Calu3 (cell line): ENCODE measurements around the gene SLC25A21. TPM values are rescaled to one million over a fixed set of nuclear protein-coding genes. Genes with fewer than 3 reads are reported as not detected.
A peak's percentile ranks its signal among the peaks of the same experiment; 100 is the strongest.

Experiments used
- BruUV-seq: library from RNA; stranded (reverse); fragments of 400-500 nt; replicated peaks from 2 replicates; lab custom pipeline; 2021; lab: Mats Ljungman, UMichigan
- CTCF ChIA-PET: fragments of 300-600 bp; sonication (Branson Sonifier 250); formaldehyde crosslinking; loops from one replicate; lab custom pipeline; 2022; ENCODE audit warnings: antibody characterized with exemption; lab: Charles Lee
- DNase-seq: peaks from one replicate; pipeline ENCODE4 v3.0.0; 2022
- H3K27ac Mint-ChIP-seq: one replicate; pipeline ENCODE4 v1.8.0; 2022; ENCODE audit warnings: mixed read lengths; ENCODE audit not compliant: unreplicated experiment
- H3K27me3 Mint-ChIP-seq: one replicate; pipeline ENCODE4 v1.8.0; 2022; ENCODE audit warnings: mixed read lengths; ENCODE audit not compliant: unreplicated experiment
- H3K36me3 Mint-ChIP-seq: one replicate; pipeline ENCODE4 v1.8.0; 2022; ENCODE audit warnings: mild to moderate bottlenecking, moderate library complexity, mixed read lengths; ENCODE audit not compliant: insufficient read depth, unreplicated experiment
- H3K4me1 Mint-ChIP-seq: one replicate; pipeline ENCODE4 v1.8.0; 2022; ENCODE audit warnings: mild to moderate bottlenecking, low read depth, mixed read lengths; ENCODE audit not compliant: unreplicated experiment
- H3K4me3 Mint-ChIP-seq: one replicate; pipeline ENCODE4 v1.8.0; 2022; ENCODE audit warnings: mild to moderate bottlenecking, low read depth, moderate library complexity, mixed read lengths; ENCODE audit not compliant: unreplicated experiment
- H3K9me3 Mint-ChIP-seq: one replicate; pipeline ENCODE4 v1.8.0; 2022; ENCODE audit warnings: low read depth, mixed read lengths; ENCODE audit not compliant: unreplicated experiment
- intact Hi-C: fragments of 100-400 bp; cut with micrococcal nuclease; formaldehyde crosslinking; loops from one replicate; pipeline ENCODE4 v1.10.0; 2022; ENCODE audit not compliant: unreplicated experiment
- total RNA-seq: library from RNA; stranded (reverse); gene quantifications from 2 replicates; pipeline ENCODE4 v1.2.3, GENCODE V29; 2022
- TF ChIP-seq, protein P1 (sequence below): fragments of 200-600 bp; IDR thresholded peaks from one replicate; pipeline ENCODE4 v1.8.0; 2022; ENCODE audit warnings: antibody characterized with exemption; ENCODE audit not compliant: unreplicated experiment

SLC25A21 gene
- total RNA-seq, 1 experiment from 2014 or later, result 1.4 TPM

DNA sequence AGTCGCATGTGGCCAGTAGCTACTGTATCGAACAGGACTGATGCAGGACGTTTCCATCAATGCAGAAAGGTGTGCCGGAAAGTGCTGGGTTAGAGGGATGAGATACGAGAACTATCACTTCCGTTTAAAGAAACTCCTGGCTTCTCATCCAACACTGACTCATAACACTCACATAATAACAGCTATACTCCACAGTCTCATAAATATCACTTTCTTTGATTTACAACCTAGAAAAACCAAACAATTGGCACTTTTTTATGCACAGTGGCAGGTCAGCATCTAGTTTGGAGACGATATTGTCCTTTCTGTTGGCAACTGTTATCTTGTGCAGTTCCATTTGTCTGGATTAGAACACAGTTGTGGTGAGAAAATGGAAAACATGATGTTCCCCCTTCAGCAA lies 43.4 kb downstream of the SLC25A21 start:
- H3K4me1 Mint-ChIP-seq, result peaks cover 9% of the 10 kb centered on the region
- H3K27me3 Mint-ChIP-seq, result no peaks in the 10 kb centered on the region
- no TSS peak for BruUV-seq
- DNase-seq, result no peak
- TF ChIP-seq, protein P1, sequence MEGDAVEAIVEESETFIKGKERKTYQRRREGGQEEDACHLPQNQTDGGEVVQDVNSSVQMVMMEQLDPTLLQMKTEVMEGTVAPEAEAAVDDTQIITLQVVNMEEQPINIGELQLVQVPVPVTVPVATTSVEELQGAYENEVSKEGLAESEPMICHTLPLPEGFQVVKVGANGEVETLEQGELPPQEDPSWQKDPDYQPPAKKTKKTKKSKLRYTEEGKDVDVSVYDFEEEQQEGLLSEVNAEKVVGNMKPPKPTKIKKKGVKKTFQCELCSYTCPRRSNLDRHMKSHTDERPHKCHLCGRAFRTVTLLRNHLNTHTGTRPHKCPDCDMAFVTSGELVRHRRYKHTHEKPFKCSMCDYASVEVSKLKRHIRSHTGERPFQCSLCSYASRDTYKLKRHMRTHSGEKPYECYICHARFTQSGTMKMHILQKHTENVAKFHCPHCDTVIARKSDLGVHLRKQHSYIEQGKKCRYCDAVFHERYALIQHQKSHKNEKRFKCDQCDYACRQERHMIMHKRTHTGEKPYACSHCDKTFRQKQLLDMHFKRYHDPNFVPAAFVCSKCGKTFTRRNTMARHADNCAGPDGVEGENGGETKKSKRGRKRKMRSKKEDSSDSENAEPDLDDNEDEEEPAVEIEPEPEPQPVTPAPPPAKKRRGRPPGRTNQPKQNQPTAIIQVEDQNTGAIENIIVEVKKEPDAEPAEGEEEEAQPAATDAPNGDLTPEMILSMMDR, result no peak
- H3K27ac Mint-ChIP-seq, result no peak overlapping the region
- no peaks in the 10 kb centered on the region for H3K36me3 Mint-ChIP-seq
- CTCF ChIA-PET, result interaction anchor here (0.8 kb wide), 1 partner anchor 485 kb away, joined by 5 read pairs; no protein-coding TSS in a partner anchor
- intact Hi-C loops, result no loop called here
- no peak overlapping the region for H3K4me3 Mint-ChIP-seq
- no peaks in the 10 kb centered on the region for H3K9me3 Mint-ChIP-seq

DNA sequence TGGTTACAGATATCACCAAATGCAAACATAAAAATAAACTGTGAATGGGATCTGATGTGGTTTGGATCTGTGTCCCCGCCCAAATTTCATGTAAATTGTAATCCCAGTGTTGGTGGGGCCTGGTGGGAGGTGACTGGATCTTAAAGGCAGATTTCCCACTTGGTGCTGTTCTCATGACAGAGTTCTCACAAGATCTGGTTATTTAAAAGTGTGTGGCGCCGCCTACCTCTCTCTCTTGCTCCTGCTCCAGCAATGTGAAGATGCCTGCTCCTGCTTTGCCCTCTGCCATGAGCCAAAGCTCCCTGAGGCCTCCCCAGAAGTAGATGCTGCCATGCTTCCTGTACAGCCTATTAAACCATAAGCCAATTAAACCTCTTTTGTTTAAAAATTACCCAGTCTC lies 47.8 kb downstream of the SLC25A21 start:
- H3K27ac Mint-ChIP-seq, result peak overlapping the region; percentile 20
- intact Hi-C loops, result loop anchor here (5.0 kb wide), 1 partner anchor 477 kb away; no protein-coding TSS in a partner anchor
- DNase-seq, result peak; percentile 29
- H3K4me3 Mint-ChIP-seq, result no peak overlapping the region
- TF ChIP-seq, protein P1, result no peak
- BruUV-seq, result no TSS peak
- H3K9me3 Mint-ChIP-seq, result no peaks in the 10 kb centered on the region
- H3K36me3 Mint-ChIP-seq, result no peaks in the 10 kb centered on the region
- H3K27me3 Mint-ChIP-seq, result no peaks in the 10 kb centered on the region
- peaks cover 18% of the 10 kb centered on the region for H3K4me1 Mint-ChIP-seq
- CTCF ChIA-PET, result no interaction called here

DNA sequence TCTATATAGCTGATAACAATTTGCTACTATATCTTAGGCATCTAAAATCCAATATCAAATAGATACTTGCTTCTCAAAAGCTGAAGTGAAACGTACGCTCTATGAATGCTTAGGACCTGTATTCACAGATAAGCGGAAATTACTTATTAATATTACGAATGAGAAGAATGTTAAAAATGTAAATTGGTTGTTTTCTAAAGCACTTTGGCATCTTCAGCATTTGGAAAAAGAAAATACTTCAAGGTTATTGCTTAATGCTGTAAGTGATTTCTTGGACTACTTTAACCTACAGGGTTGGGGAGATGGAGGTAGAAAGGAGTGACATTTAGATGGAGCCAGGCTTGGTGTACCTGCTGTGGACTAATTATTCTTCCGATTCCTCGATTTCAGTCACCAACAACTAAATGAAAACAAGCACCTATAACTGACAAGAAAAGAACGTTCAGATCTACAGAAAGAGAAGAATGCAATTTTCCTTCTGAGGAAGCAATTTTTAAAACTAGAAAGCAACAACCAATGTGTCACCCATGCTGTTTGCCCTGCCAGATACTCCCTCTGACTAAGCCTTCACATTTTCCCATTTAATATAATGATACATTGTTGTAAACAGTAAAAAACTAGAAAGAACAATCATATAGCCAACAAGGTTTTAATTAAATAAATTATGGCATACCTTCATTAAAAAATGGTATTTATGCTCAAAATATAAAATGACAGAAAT lies 49.3 kb downstream of the SLC25A21 start:
- TF ChIP-seq, protein P1, result no peak
- no TSS peak for BruUV-seq
- intact Hi-C loops, result loop anchor here (5.0 kb wide), 1 partner anchor 476 kb away; no protein-coding TSS in a partner anchor

DNA sequence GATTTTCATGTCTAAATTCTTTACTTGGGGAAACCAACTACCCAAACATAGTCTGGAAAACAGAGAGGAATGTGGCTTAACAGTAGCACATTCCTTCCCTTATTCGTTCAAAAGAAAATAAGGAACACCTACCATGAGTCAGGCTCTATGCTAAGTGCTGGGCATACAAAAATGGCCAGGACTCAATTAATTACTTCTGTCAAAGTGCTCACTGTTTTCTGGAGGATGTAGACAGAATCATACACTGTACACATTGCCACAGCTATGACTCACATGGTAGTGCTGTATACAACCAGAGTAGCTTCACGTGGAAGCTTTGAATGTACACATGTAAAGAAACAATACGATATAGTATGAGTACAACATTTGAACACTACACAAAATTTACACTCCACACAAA lies 50.1 kb downstream of the SLC25A21 start:
- Mint-ChIP-seq H3K4me3 (no peak overlapping the region), H3K9me3 (no peaks in the 10 kb centered on the region), H3K36me3 (no peaks in the 10 kb centered on the region), H3K27me3 (no peaks in the 10 kb centered on the region), H3K27ac (peak overlapping the region; percentile 61), H3K4me1 (peaks cover 18% of the 10 kb centered on the region)
- CTCF ChIA-PET, result interaction anchor here (0.6 kb wide), 1 partner anchor 553 kb away, joined by 3 read pairs; no protein-coding TSS in a partner anchor
- intact Hi-C loops, result loop anchor here (5.0 kb wide), 1 partner anchor 475 kb away; no protein-coding TSS in a partner anchor
- BruUV-seq, result no TSS peak
- peak; percentile 23 for DNase-seq
- TF ChIP-seq, protein P1, result no peak

More for the DNA sequence above, 49.3 kb downstream of the SLC25A21 start:
- H3K27me3 Mint-ChIP-seq, result no peaks in the 10 kb centered on the region
- peaks cover 18% of the 10 kb centered on the region for H3K4me1 Mint-ChIP-seq
- H3K9me3 Mint-ChIP-seq, result no peaks in the 10 kb centered on the region
- peak overlapping the region; percentile 61 for H3K27ac Mint-ChIP-seq
- DNase-seq, result no peak
- H3K36me3 Mint-ChIP-seq, result no peaks in the 10 kb centered on the region
- CTCF ChIA-PET, result interaction anchor here (0.6 kb wide), 1 partner anchor 554 kb away, joined by 3 read pairs; no protein-coding TSS in a partner anchor
- no peak overlapping the region for H3K4me3 Mint-ChIP-seq
